GM18870 (cell line): ENCODE measurements around the gene FAM53C.

Experiments used
- ATAC-seq: cut with Tn5 transposase; IDR thresholded peaks from one replicate; pipeline ENCODE4 v1.9.1; 2021; ENCODE audit warnings: moderate library complexity; ENCODE audit not compliant: unreplicated experiment

FAM53C gene

GRCh38 chr5:138350563-138350890, 12.5 kb downstream of the FAM53C start:
- ATAC-seq, result no peak

GRCh38 chr5:138351056-138351455, 13.0 kb downstream of the FAM53C start:
- ATAC-seq, result no peak

GRCh38 chr5:138351517-138351916, 13.5 kb downstream of the FAM53C start:
- ATAC-seq, result no peak

GRCh38 chr5:138352071-138352721, 14.1 kb downstream of the FAM53C start, which contains the start of gene KDM3B:
Gene KDM3B (plus strand): TSS chr5:138352685. CDS start chr5:138352796, 111 bp downstream.
- ATAC-seq, result peak; percentile 32

- peak; percentile 30 for ATAC-seq
Observed at GRCh38 chr5:138352722-138353559, 14.9 kb downstream of the FAM53C start.

GRCh38 chr5:138353560-138354080, 15.6 kb downstream of the FAM53C start:
- no peak for ATAC-seq

GRCh38 chr5:138354387-138354786, 16.3 kb downstream of the FAM53C start:
- no peak for ATAC-seq

- ATAC-seq, result peak; percentile 40
Observed at GRCh38 chr5:138354926-138355378, 16.9 kb downstream of the FAM53C start.

GRCh38 chr5:138359621-138360020, 21.6 kb downstream of the FAM53C start:
- ATAC-seq, result no peak

GRCh38 chr5:138360941-138361452, 22.9 kb downstream of the FAM53C start:
- no peak for ATAC-seq

GRCh38 chr5:138364576-138364975, 26.5 kb downstream of the FAM53C start:
- no peak for ATAC-seq

- ATAC-seq, result no peak
Observed at GRCh38 chr5:138366632-138367382, 28.7 kb downstream of the FAM53C start.

- ATAC-seq, result no peak
Observed at GRCh38 chr5:138369261-138369660, 31.2 kb downstream of the FAM53C start.

- no peak for ATAC-seq
Observed at GRCh38 chr5:138369706-138370105, 31.6 kb downstream of the FAM53C start.

GRCh38 chr5:138370537-138370936, 32.5 kb downstream of the FAM53C start:
- ATAC-seq, result no peak

- no peak for ATAC-seq
Observed at GRCh38 chr5:138371454-138371853, 33.4 kb downstream of the FAM53C start.

GRCh38 chr5:138372225-138372624, 34.2 kb downstream of the FAM53C start:
- ATAC-seq, result peak; percentile 77

- ATAC-seq, result no peak
Observed at GRCh38 chr5:138372653-138373052, 34.6 kb downstream of the FAM53C start.

- no peak for ATAC-seq
Observed at GRCh38 chr5:138382347-138382746, 44.3 kb downstream of the FAM53C start.

GRCh38 chr5:138385660-138386059, 47.6 kb downstream of the FAM53C start:
- ATAC-seq, result no peak

GRCh38 chr5:138386290-138386689, 48.2 kb downstream of the FAM53C start:
- ATAC-seq, result no peak
